ENCODE results near the gene SPG11.
"Not testable (repeated sequence)": the region's sequence is repeated elsewhere in the genome, so short reads cannot be mapped to it uniquely, and the experiment has no call there.

Gene SPG11

GRCh38 chr15:44565387-44566154 is 97.9 kb downstream of the SPG11 start:
- no peak for DNase-seq (ENCODE audit: low spot score)

GRCh38 chr15:44560926-44561325 is 102.5 kb downstream of the SPG11 start:
- DNase-seq (ENCODE audit: low spot score), result not testable (repeated sequence)

DNA sequence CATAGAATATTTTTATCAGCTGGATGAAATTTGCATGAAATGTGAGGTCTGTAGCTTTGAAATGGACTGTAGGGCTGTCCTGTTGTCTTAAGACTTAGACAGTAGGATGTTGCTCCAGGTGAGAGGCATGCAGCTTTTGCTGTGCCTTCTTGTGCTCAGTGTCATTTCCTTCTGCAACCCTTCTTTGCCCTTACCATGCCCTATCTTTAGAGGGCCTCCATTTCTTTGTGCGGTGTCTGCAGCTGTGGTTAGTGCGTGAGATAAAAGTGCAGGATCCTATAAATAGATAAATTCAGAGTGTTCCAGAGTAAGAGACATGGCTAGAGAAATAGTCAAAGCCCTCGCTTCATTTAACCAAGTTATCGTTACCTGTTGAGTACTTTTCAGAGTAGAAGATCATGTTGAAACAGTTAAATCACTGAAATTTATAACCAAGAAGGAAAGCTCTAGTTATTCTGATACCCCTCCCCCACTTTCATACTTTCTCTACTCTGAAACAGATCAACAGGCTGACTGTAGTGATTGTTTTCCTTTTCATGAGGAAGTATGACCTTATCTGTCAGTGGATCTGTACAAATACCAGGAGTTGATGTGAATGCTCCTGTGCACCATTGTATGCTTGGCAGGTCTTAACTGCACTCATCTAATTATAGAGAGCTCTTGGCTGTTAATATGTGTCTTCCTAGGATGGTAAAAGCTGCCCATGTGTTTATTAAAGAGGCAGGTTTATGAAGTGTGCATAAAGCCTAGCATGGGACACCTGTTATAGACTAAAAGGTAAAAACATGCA is 108.3 kb downstream of the SPG11 start:
- DNase-seq (ENCODE audit: low spot score), result no peak

DNA sequence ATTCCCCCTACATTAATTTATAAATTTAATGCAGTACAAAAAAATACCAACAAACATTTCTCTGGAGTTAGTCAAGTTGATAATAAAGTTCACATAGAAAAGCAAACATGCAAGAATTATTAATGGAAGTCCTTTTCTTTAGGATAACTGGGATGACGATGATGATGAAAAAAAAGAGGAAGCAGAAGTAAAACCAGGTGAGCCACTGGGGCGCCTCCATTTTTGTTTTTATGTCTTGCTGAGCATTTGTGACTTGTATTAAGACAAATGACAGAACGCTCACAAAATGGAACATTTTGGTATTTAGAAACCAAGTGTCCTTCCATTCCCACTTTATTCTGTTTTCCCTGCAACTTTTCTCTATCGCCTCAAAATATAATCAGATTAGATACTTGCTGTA is 112.7 kb downstream of the SPG11 start:
- no peak for DNase-seq (ENCODE audit: low spot score)

- no peak for DNase-seq (ENCODE audit: low spot score)
Measured at GRCh38 chr15:44550256-44550655, 113.2 kb downstream of the SPG11 start.

DNA sequence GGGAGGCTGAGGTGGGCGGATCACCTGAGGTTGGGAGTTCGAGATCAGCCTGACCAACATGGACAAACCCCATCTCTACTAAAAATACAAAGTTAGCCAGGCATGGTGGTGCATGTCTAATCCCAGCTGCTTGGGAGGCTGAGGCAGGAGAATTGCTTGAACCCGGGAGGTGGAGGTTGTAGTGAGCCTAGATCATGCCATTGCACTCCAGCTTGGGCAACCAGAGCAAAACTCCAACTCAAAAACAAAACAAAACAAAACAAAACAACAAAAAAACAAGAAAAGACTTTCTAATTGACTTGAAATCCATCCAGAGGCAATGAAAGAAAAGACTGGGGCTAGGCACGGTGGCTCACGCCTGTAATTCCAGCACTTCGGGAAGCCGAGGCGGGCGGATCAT is 114.3 kb downstream of the SPG11 start:
- not testable (repeated sequence) for DNase-seq (ENCODE audit: low spot score)

DNA sequence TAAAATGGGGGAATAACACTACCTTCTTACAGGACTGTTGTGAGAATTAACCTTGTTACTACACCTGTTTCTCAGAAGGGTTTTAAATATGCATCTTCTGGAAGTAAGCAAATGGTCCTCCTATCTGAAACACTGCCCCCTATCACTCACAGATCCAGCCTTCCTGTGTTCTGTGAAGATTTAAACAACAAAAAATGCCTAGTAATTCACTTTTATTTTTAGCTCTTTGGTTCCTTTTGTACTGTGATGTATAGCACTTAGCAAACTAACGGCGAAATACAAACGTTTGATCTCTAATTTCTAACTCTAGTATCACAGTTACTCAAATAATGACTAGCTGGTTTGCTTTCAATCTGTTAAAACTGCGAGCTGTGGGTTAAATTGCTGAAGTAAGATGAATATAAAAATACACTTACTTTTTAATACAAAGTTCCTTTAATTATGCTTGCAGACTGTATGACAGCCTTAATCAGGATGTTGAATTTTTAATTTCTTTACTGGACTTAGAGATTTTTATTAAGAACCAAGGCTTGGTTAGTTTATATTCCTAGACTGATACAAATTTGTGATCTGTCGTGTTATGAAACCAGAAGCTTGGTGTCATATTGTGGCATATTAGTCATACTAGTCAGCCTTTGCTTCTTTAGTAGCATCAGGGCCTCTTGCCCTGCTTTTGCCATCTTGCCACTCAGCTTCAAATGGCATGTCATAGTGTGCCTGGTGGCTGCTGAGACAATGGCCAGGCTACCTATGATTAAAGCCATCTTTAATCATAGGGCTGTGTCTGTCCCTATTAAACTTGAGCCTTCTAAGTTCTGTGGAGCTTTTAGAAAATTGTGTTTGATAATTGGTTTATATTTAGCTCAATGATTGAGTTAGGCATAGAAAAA is 117.3 kb downstream of the SPG11 start:
- DNase-seq (ENCODE audit: low spot score), result peak; percentile 22

DNA sequence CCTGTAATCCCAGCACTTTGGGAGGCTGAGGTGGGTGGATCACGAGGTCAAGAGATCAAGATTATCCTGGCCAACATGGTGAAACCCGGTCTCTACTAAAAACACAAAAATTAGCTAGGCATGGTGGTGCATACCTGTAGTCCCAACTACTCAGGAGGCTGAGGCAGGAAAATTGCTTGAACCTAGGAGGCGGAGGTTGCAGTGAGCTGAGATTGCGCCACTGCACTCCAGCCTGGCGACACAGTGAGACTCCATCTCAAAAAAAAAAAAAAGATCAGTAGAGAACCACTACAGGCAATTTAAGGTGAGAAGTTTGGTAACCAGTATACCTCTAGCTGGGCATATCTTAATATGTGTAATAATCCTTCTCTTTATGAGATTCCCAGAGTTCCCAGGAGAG is 118.7 kb downstream of the SPG11 start:
- DNase-seq (ENCODE audit: low spot score), result not testable (repeated sequence)

- DNase-seq (ENCODE audit: low spot score), result no peak
Measured at GRCh38 chr15:44542596-44542995, 120.9 kb downstream of the SPG11 start.

- peak; percentile 57 for DNase-seq (ENCODE audit: low spot score)
Measured at GRCh38 chr15:44541282-44541958, 122.0 kb downstream of the SPG11 start.

DNA sequence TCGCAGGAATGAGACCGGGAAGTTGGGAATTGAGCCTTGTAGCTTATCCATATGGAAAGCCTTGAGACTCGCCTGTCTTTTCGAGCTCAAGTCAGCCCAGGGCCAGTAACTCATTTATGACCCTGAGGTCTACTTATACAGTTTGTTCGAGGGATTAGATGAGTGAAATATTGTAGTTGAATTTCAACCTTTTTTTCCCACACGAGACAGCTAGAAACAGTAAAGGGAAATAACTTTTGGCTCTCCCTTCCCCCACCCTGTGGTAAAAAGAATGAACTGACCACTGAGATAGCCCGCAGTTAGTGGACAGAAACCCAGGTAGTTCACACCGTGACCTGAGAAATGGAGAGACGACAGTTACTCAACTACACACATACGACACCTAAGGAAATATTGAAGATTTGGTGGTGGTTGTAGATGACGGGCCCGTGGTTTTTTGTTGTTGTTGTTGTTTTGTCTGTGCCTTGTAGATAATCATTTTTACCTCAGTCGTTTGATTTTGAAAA is 125.7 kb downstream of the SPG11 start:
- DNase-seq (ENCODE audit: low spot score), result no peak

GRCh38 chr15:44536962-44537734 is 126.3 kb downstream of the SPG11 start, which contains the start of gene EIF3J:
EIF3J (plus strand) TSS chr15:44537147; CDS start chr15:44537195, 48 bp downstream.
- peak; percentile 98 for DNase-seq (ENCODE audit: low spot score)

GRCh38 chr15:44536302-44536961 is 127.0 kb downstream of the SPG11 start:
- DNase-seq (ENCODE audit: low spot score), result no peak

DNA sequence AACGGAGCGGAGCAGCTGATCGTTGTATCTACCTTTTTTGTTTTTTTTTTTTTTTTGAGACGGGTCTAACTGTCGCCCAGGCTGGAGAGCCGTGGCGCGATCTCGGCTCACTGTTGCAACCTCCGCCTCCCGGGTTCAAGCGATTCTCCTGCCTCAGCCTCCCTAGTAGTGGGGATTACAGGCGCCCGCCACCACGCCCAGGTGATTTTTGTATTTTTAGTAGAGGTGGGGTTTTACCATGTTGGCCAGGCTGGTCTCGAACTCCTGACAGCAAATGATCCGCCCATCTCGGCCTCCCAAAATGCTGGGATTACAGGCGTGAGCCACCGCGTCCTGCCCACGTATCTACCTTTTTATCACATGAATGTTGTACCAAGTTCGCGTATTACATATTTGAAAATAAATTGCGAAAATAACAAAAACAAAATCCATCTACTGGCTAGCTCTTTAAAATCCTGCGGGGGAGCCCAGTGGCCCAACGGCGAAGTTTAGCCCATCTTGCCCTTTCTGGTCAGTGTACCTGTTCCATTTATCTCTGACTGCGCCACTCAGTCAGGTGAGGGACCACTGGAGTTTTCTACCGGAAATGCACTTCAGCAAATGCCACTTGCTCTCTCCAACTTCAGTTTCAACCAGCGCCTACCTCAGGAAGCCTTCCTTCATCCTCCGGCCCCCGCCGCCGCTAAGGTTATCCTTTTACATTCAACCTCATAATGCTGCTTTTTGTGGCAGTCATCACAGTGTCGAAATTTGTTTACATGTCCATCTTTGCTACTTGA is 127.8 kb downstream of the SPG11 start:
- peak; percentile 16 for DNase-seq (ENCODE audit: low spot score)

DNA sequence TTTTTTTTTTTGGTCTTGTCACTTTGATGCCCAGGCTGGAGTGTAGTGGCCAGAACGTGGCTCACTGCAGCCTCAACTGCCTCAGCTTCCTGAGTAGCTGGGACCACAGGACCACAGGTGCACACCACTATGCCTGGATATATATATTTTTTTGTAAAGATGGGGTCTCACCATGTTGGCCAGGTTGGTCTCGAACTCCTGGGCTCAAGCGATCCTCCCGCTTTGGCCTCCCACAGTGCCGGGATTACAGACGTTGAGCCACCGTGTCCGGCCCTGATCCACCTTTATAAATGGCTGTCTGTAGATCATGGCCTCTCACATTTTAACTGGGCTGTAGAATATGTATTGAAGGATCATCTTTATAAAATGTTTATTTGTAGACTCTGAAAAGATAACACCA is 128.4 kb downstream of the SPG11 start:
- no peak for DNase-seq (ENCODE audit: low spot score)

DNA sequence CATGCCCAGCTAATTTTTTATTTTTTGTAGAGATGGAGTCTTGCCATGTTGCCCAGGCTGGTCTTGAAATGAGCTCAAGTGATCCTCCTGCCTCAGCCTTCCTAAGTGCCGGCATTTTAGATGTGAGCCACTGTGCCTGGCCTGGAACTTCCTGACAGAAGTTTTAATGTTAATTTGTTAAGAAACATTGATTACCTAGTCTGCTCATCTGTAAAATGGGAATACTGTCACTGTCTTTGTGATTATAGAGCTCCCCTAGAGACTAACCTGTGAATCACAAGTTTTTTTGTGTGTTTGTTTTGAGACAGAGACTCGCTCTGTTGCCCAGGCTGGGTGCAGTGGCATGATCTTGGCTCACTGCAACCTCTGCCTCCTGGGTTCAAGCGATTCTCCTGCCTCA is 130.8 kb downstream of the SPG11 start:
- DNase-seq (ENCODE audit: low spot score), result no peak

- not testable (repeated sequence) for DNase-seq (ENCODE audit: low spot score)
Measured at GRCh38 chr15:44532275-44532674, 131.2 kb downstream of the SPG11 start.

DNA sequence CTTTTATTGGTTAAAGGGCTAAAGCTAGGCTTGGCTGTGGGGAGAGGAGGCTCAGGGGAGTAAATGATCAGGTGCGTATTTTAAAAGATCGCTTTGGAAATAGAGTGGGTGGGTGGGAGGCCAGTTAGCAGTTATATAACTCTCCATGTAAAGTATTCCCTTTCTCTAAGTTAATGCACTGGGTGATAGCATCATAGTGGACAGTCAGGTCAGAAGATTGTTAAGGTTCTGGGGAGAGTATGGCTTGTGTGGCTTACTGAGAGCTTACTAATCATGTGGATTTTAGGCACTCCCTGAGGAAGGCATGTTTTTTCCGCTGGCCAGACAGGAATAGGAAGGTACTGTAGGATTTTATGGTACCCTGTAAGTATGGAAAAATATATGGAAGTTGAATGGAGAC is 132.8 kb downstream of the SPG11 start:
- no peak for DNase-seq (ENCODE audit: low spot score)

DNA sequence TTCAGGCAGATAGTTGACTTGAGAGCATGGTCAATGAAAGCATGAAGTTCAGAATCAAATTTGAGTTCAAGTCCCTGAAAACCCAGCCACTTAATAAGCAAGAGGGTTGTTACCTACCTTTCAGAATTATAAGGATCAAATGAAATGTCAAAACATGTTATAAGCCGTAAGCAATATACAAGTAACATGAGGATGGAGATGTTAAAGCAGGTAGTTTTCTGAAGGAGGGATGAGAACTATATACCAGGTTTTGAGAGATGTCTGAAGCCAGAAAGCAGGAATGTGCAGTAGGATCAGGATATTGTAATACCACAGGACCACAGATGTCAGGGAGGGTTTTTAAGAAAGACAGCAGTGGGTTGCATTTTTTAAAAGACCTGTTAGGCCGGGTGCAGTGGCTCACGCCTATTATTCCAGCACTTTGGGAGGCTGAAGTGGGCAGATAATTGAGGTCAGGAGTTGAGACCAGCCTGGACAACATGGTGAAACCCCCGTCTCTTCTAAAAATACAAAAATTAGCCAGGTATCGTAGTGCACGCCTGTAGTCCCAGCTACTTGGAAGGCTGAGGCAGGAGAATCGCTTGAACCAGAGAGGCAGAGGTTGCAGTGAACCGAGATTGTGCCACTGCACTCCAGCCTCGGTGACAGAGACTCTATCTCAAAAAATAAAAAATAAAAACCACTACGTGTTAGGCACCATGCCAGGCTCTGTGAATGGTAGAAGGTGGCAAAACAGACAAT is 133.4 kb downstream of the SPG11 start:
- DNase-seq (ENCODE audit: low spot score), result no peak
